ENCODE data around the gene OSBPL3.

- TF ChIP-seq CTCF (IDR thresholded peaks at IDR 0.05; ENCODE audit: insufficient read depth, low read length, poor library complexity, severe bottlenecking) (no peak), EZH2phosphoT487 (conservative IDR thresholded peaks at IDR 0.05; ENCODE audit: low read length) (no peak)
Observed at GRCh38 chr7:24992314-24992713, 12.3 kb upstream of the OSBPL3 start.
